GM23338 (cell line): ENCODE results near the gene RABL3. TPM values are rescaled to one million over a fixed set of nuclear protein-coding genes. Genes with fewer than 3 reads are reported as not detected.

Experiments
- ATAC-seq: fragments of 200-7000 bp; cut with Tn5 transposase; 3 replicates; pipeline ENCODE4 v1.9.1; 2020
- DNase-seq: peaks from one replicate; pipeline ENCODE4 v3.0.0-alpha.2; 2015; ENCODE audit warnings: low spot score
- H2AFZ ChIP-seq: fragments of 200-600 bp; sonication (generic); 2 replicates; pipeline ENCODE4 v1.8.0; 2016; ENCODE audit warnings: antibody characterized with exemption, mild to moderate bottlenecking, moderate library complexity
- H3F3A ChIP-seq: fragments of 200-600 bp; sonication (generic); replicated peaks from 2 replicates; pipeline ENCODE4 v1.8.0; 2017; ENCODE audit warnings: antibody characterized with exemption, mixed run types, low read depth
- H3K27ac ChIP-seq: fragments of 200-600 bp; sonication (generic); 2 replicates; pipeline ENCODE4 v1.6.1; 2016; ENCODE audit warnings: low read depth
- H3K27me3 ChIP-seq: fragments of 200-600 bp; sonication (generic); 2 replicates; pipeline ENCODE4 v1.8.0; 2016; ENCODE audit warnings: mild to moderate bottlenecking, mixed run types, moderate library complexity; ENCODE audit not compliant: insufficient read depth
- H3K36me3 ChIP-seq: fragments of 200-600 bp; sonication (generic); 2 replicates; pipeline ENCODE4 v1.8.0; 2016; ENCODE audit warnings: mild to moderate bottlenecking; ENCODE audit not compliant: insufficient read depth
- H3K4me1 ChIP-seq: fragments of 200-600 bp; sonication (generic); 2 replicates; pipeline ENCODE4 v1.8.0; 2016; ENCODE audit warnings: mild to moderate bottlenecking, moderate library complexity; ENCODE audit not compliant: insufficient read depth
- H3K4me2 ChIP-seq: fragments of 200-600 bp; sonication (generic); 2 replicates; pipeline ENCODE4 v1.7.1; 2017; ENCODE audit warnings: mixed run types
- H3K4me3 ChIP-seq: fragments of 200-600 bp; sonication (generic); 2 replicates; pipeline ENCODE4 v1.6.1; 2016; ENCODE audit warnings: mixed run types
- H3K79me2 ChIP-seq: fragments of 200-600 bp; sonication (generic); replicated peaks from 2 replicates; pipeline ENCODE4 v1.8.0; 2017; ENCODE audit warnings: mild to moderate bottlenecking; ENCODE audit not compliant: insufficient read depth
- H3K9me2 ChIP-seq: fragments of 200-600 bp; sonication (generic); 2 replicates; pipeline ENCODE4 v1.8.0; 2017; ENCODE audit not compliant: insufficient read depth
- H4K20me1 ChIP-seq: fragments of 200-600 bp; sonication (generic); replicated peaks from 2 replicates; pipeline ENCODE4 v1.8.0; 2017; ENCODE audit warnings: mild to moderate bottlenecking; ENCODE audit not compliant: insufficient read depth
- H3K27ac Mint-ChIP-seq: 2 replicates; pipeline ENCODE4 v1.8.0; 2020; ENCODE audit warnings: inconsistent platforms, mild to moderate bottlenecking, moderate library complexity, mixed read lengths
- H3K27me3 Mint-ChIP-seq: 3 replicates; pipeline ENCODE4 v1.8.0; 2022; ENCODE audit warnings: low read depth, mild to moderate bottlenecking, moderate library complexity, mixed read lengths, inconsistent platforms; ENCODE audit not compliant: insufficient read depth, poor library complexity
- H3K36me3 Mint-ChIP-seq: 3 replicates; pipeline ENCODE4 v1.8.0; 2021; ENCODE audit warnings: low read depth, mild to moderate bottlenecking, inconsistent platforms, moderate library complexity, mixed read lengths
- H3K4me1 Mint-ChIP-seq: 3 replicates; pipeline ENCODE4 v1.8.0; 2020; ENCODE audit warnings: mild to moderate bottlenecking, inconsistent platforms, mixed read lengths
- H3K4me3 Mint-ChIP-seq: 3 replicates; pipeline ENCODE4 v1.8.0; 2021; ENCODE audit warnings: moderate library complexity, mild to moderate bottlenecking, inconsistent platforms, mixed read lengths
- H3K9me3 Mint-ChIP-seq: 3 replicates; pipeline ENCODE4 v1.8.0; 2020; ENCODE audit warnings: moderate library complexity, mild to moderate bottlenecking, inconsistent platforms, mixed read lengths
- CTCF ChIP-seq, 2 experiments: fragments of 200-600 bp in 1 of 2; sonication (generic) in 1 of 2; conservative IDR thresholded peaks; 2 replicates each; pipeline versions ENCODE4 v1.5.1 to v1.6.1; 2016 to 2017; ENCODE audit warnings: antibody characterized with exemption in 2 of 2, low read depth in 2 of 2, mild to moderate bottlenecking in 2 of 2, moderate library complexity in 1 of 2
- ETS1 ChIP-seq: IDR thresholded peaks from 2 replicates; pipeline ENCODE4 v1.6.1; 2016; ENCODE audit warnings: antibody characterized with exemption
- EZH2phosphoT487 ChIP-seq: fragments of 200-600 bp; sonication (generic); IDR thresholded peaks from one replicate; pipeline ENCODE4 v1.8.1; 2018; ENCODE audit warnings: antibody characterized with exemption; ENCODE audit not compliant: unreplicated experiment
- JUNB ChIP-seq: IDR thresholded peaks from one replicate; pipeline ENCODE4 v1.6.1; 2016; ENCODE audit warnings: antibody characterized with exemption; ENCODE audit not compliant: unreplicated experiment
- NANOG ChIP-seq: IDR thresholded peaks from 2 replicates; pipeline ENCODE4 v1.6.1; 2016; ENCODE audit warnings: antibody characterized with exemption, borderline replicate concordance
- POLR2AphosphoS5 ChIP-seq: IDR thresholded peaks from 2 replicates; pipeline ENCODE4 v1.6.1; 2016; ENCODE audit warnings: antibody characterized with exemption, low read depth
- STAT1 ChIP-seq: IDR thresholded peaks from one replicate; pipeline ENCODE4 v1.6.1; 2016; ENCODE audit warnings: antibody characterized with exemption; ENCODE audit not compliant: unreplicated experiment
- ZNF462 ChIP-seq: fragments of 250-450 bp; sonication (Bioruptor Pico); IDR thresholded peaks from 2 replicates; pipeline ENCODE4 v1.5.0; 2020; ENCODE audit warnings: mild to moderate bottlenecking, moderate library complexity
- polyA plus RNA-seq: library from polyadenylated mRNA; unstranded; fragments of >200 nt; fragmentation: Nextera tagmentation; extraction: Ambion mirVana; gene quantifications from 2 replicates; pipeline ENCODE4 v1.2.1, GENCODE V29; 2016
- total RNA-seq: library from RNA; depleted of rRNA; stranded (reverse); fragments of >200 nt; shearing (Covaris generic); gene quantifications from 2 replicates; pipeline ENCODE4 v1.2.3, GENCODE V29; 2014

RABL3 gene
- total and polyA plus RNA-seq, 2 experiments from 2014 or later = 7.8 to 9.8 TPM

- H3K27ac Mint-ChIP-seq = no peak overlapping the region
- no peaks in the 10 kb centered on the region for H3K4me1 Mint-ChIP-seq
- no peaks in the 10 kb centered on the region for H3K36me3 ChIP-seq
- H4K20me1 ChIP-seq = no peaks in the 10 kb centered on the region
- ATAC-seq = no peak
- peaks cover 26% of the 10 kb centered on the region for H3K36me3 Mint-ChIP-seq
- no peak for DNase-seq
- no peak overlapping the region for H3K4me3 Mint-ChIP-seq
- H3K9me3 Mint-ChIP-seq = peaks cover 31% of the 10 kb centered on the region
- H3K4me1 ChIP-seq = no peaks in the 10 kb centered on the region
- H3K4me2 ChIP-seq = no peak overlapping the region
- H3K27me3 Mint-ChIP-seq = no peaks in the 10 kb centered on the region
- H3K27ac ChIP-seq = no peak overlapping the region
- H3K9me2 ChIP-seq = peaks cover 13% of the 10 kb centered on the region
- no peaks in the 10 kb centered on the region for H3K27me3 ChIP-seq
- H3K79me2 ChIP-seq = no peaks in the 10 kb centered on the region
- H3F3A ChIP-seq = no peaks in the 10 kb centered on the region
- no peak overlapping the region for H3K4me3 ChIP-seq
- H2AFZ ChIP-seq = no peak overlapping the region
- TF ChIP-seq NANOG (no peak), CTCF (conservative IDR thresholded peaks at IDR 0.05; ENCODE audit: low read depth in 2 of 2) (no peak), STAT1 (no peak), EZH2phosphoT487 (no peak), ETS1 (no peak), JUNB (no peak), ZNF462 (CRISPR knock-in tag) (no peak), POLR2AphosphoS5 (no peak)
Observed at GRCh38 chr3:120661945-120662344, 80.4 kb downstream of the RABL3 start.
